Nephron (organoid): ENCODE measurements around the gene HACD2.

Experiments
- H3K27ac Mint-ChIP-seq, 3 experiments: 2 replicates each; pipeline ENCODE4 v1.8.0; 2020; ENCODE audit warnings: mixed read lengths in 3 of 3, mild to moderate bottlenecking in 2 of 3, moderate library complexity in 1 of 3
- H3K27me3 Mint-ChIP-seq: 2 replicates; pipeline ENCODE4 v1.8.0; 2021; ENCODE audit warnings: low read depth, mild to moderate bottlenecking, moderate library complexity, mixed read lengths
- H3K36me3 Mint-ChIP-seq: 2 replicates; pipeline ENCODE4 v1.8.0; 2020; ENCODE audit warnings: low read depth, mixed read lengths
- H3K4me1 Mint-ChIP-seq: 2 replicates; pipeline ENCODE4 v1.8.0; 2020; ENCODE audit warnings: mixed read lengths
- H3K4me3 Mint-ChIP-seq, 3 experiments: 2 replicates each; pipeline ENCODE4 v1.8.0; 2020; ENCODE audit warnings: mild to moderate bottlenecking in 3 of 3, mixed read lengths in 3 of 3, moderate library complexity in 2 of 3
- H3K9me3 Mint-ChIP-seq: 2 replicates; pipeline ENCODE4 v1.8.0; 2020; ENCODE audit warnings: mixed read lengths
- TF ChIP-seq, protein P1 (sequence below), 3 experiments: fragments of 200-600 bp; sonication (generic); IDR thresholded peaks; one replicate each; pipeline ENCODE4 v1.5.0; 2021; ENCODE audit warnings: antibody characterized with exemption in 3 of 3; ENCODE audit not compliant: unreplicated experiment in 3 of 3

Gene HACD2

GRCh38 chr3:123520656-123521055 is 64.2 kb downstream of the HACD2 start:
- H3K36me3 Mint-ChIP-seq: peaks cover 17% of the 10 kb centered on the region
- TF ChIP-seq, protein P1, sequence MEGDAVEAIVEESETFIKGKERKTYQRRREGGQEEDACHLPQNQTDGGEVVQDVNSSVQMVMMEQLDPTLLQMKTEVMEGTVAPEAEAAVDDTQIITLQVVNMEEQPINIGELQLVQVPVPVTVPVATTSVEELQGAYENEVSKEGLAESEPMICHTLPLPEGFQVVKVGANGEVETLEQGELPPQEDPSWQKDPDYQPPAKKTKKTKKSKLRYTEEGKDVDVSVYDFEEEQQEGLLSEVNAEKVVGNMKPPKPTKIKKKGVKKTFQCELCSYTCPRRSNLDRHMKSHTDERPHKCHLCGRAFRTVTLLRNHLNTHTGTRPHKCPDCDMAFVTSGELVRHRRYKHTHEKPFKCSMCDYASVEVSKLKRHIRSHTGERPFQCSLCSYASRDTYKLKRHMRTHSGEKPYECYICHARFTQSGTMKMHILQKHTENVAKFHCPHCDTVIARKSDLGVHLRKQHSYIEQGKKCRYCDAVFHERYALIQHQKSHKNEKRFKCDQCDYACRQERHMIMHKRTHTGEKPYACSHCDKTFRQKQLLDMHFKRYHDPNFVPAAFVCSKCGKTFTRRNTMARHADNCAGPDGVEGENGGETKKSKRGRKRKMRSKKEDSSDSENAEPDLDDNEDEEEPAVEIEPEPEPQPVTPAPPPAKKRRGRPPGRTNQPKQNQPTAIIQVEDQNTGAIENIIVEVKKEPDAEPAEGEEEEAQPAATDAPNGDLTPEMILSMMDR (IDR thresholded peaks at IDR 0.05; ENCODE audit: unreplicated experiment in 3 of 3): no peak
- H3K27me3 Mint-ChIP-seq: no peaks in the 10 kb centered on the region
- H3K4me1 Mint-ChIP-seq: peaks cover 12% of the 10 kb centered on the region
- H3K27ac Mint-ChIP-seq: peak overlapping the region in 1 of 3 experiments; percentile 2
- H3K9me3 Mint-ChIP-seq: no peaks in the 10 kb centered on the region
- no peak overlapping the region for H3K4me3 Mint-ChIP-seq

- Mint-ChIP-seq H3K4me3 (no peak overlapping the region), H3K9me3 (no peaks in the 10 kb centered on the region), H3K4me1 (peaks cover 12% of the 10 kb centered on the region), H3K36me3 (peaks cover 19% of the 10 kb centered on the region), H3K27ac (no peak overlapping the region), H3K27me3 (no peaks in the 10 kb centered on the region)
- TF ChIP-seq, protein P1 (IDR thresholded peaks at IDR 0.05; ENCODE audit: unreplicated experiment in 3 of 3): no peak
These were observed 65.9 kb downstream of the HACD2 start for GRCh38 chr3:123518892-123519485.

DNA sequence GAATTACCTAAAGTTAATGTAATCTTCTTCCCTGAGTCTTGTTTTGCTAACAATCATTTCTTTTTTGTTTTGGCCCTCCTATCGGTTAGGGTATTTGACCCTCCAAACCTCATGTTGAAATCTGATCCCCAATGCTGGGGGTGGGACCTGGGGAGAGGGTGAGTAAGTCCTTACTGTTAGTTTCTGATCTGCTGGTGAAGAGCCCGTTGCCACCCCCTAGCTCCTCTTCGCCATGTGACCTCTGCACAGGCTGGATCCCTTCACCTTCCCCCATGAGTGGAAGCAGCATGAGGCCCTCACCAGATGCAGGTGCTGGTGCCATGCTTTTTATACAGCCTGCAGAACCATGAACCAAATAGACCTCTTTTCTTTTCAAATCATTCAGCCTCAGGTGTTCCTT is 73.1 kb downstream of the HACD2 start:
- no peaks in the 10 kb centered on the region for H3K4me1 Mint-ChIP-seq
- no peaks in the 10 kb centered on the region for H3K27me3 Mint-ChIP-seq
- peaks cover 49% of the 10 kb centered on the region for H3K36me3 Mint-ChIP-seq
- no peak overlapping the region for H3K27ac Mint-ChIP-seq
- H3K9me3 Mint-ChIP-seq: no peaks in the 10 kb centered on the region
- no peak overlapping the region for H3K4me3 Mint-ChIP-seq
- TF ChIP-seq, protein P1 (IDR thresholded peaks at IDR 0.05; ENCODE audit: unreplicated experiment in 3 of 3): no peak

GRCh38 chr3:123511084-123511483 is 73.8 kb downstream of the HACD2 start:
- H3K9me3 Mint-ChIP-seq: no peaks in the 10 kb centered on the region
- H3K4me3 Mint-ChIP-seq: no peak overlapping the region
- TF ChIP-seq, protein P1 (IDR thresholded peaks at IDR 0.05; ENCODE audit: unreplicated experiment in 3 of 3): no peak
- no peaks in the 10 kb centered on the region for H3K27me3 Mint-ChIP-seq
- H3K4me1 Mint-ChIP-seq: no peaks in the 10 kb centered on the region
- no peak overlapping the region for H3K27ac Mint-ChIP-seq
- peaks cover 49% of the 10 kb centered on the region for H3K36me3 Mint-ChIP-seq

DNA sequence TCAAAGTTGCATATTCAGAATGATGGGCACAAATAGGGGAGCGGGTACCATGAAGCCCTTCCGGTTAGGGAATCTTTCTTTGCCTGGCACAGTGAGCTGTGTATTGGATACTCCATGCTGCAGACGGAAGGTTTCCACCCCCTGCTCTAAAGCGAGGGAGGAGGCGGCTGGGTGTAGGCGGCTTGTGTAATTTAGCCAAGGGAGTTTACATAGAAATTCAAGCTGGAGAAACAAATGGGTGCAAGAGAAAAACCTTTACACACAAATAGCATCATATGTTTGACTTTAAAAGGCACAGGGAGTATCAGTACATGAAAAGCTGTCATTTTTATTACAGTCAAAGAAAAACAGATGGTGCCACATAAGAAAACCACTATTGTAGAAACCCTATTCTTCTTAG is 76.7 kb downstream of the HACD2 start:
- Mint-ChIP-seq H3K9me3 (no peaks in the 10 kb centered on the region), H3K27ac (no peak overlapping the region), H3K4me1 (no peaks in the 10 kb centered on the region), H3K27me3 (no peaks in the 10 kb centered on the region), H3K36me3 (peaks cover 49% of the 10 kb centered on the region), H3K4me3 (no peak overlapping the region)
- TF ChIP-seq, protein P1 (IDR thresholded peaks at IDR 0.05; ENCODE audit: unreplicated experiment in 3 of 3): no peak

DNA sequence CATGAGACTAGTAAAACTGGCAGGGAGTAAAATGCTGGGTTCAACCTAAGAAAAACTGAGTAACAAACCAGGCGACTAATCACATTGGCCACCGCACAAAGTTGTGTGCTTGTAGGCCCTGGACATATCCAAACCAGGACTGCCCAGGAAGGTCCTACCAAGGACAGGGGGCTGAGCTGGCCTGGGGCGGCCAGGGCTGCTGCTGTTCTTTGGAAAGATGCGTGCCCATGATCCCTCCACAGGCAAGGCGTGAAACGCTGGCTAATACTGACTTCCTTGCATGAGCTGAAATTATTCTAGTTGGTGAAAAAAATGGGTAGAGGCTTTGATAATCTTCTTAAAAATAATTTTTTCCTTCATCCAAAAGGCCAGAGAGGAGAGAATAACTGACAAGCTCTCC is 79.0 kb downstream of the HACD2 start:
- Mint-ChIP-seq H3K9me3 (no peaks in the 10 kb centered on the region), H3K27me3 (no peaks in the 10 kb centered on the region), H3K27ac (no peak overlapping the region), H3K36me3 (peaks cover 32% of the 10 kb centered on the region), H3K4me1 (no peaks in the 10 kb centered on the region), H3K4me3 (no peak overlapping the region)
- TF ChIP-seq, protein P1 (IDR thresholded peaks at IDR 0.05; ENCODE audit: unreplicated experiment in 3 of 3): no peak
